Motor neuron (in vitro differentiated cells): ENCODE data around the gene PCDH9. TPM values are rescaled to one million over a fixed set of nuclear protein-coding genes. Genes with fewer than 3 reads are reported as not detected.
A peak's percentile ranks its signal among the peaks of the same experiment; 100 is the strongest.
"Not testable (repeated sequence)": the region's sequence is repeated elsewhere in the genome, so short reads cannot be mapped to it uniquely, and the experiment has no call there.

ENCODE experiments used
- ATAC-seq, 8 experiments: fragments of 200-7000 bp; cut with Tn5 transposase; replicated peaks in 6 of 8; 2 replicates each; pipeline ENCODE4 v1.8.0; 2021; ENCODE audit warnings: mild to moderate bottlenecking in 8 of 8, moderate library complexity in 8 of 8
- H3K27ac ChIP-seq, 2 donors: fragments of 250-450 bp; sonication (Bioruptor Pico); 2 replicates each; pipeline ENCODE4 v1.9.0; 2021; ENCODE audit warnings: antibody characterized with exemption in 2 of 2, mild to moderate bottlenecking in 2 of 2, moderate library complexity in 1 of 2
- H3K4me1 ChIP-seq, 2 donors: fragments of 250-450 bp; sonication (Bioruptor Pico); replicated peaks in 1 of 2; 2 replicates each; pipeline ENCODE4 v1.6.1; 2021; ENCODE audit warnings: antibody characterized with exemption in 2 of 2, mild to moderate bottlenecking in 2 of 2, moderate library complexity in 1 of 2
- H3K4me3 ChIP-seq, 5 donors: fragments of 250-450 bp; sonication (Bioruptor Pico); 2 replicates each; pipeline ENCODE4 v1.9.0; 2021; ENCODE audit warnings: antibody characterized with exemption in 5 of 5, mild to moderate bottlenecking in 5 of 5, moderate library complexity in 4 of 5
- WGBS, 10 experiments: fragments of 450-650 bp; shearing (Covaris generic); methylation state at CpG; one replicate each; pipeline ENCODE4 v1.0.0; 2022; 5-methylcytosine and 5-hydroxymethylcytosine counted together
- in situ Hi-C, 9 experiments: fragments of 400-800 bp; cut with MboI; loops; one replicate each; pipeline ENCODE4 v1.15.0; 2021; ENCODE audit warnings: low sequenced_read_pairs in 9 of 9, low pct_unique_long_range_greater_than_20kb in 2 of 9; ENCODE audit not compliant: unreplicated experiment in 9 of 9
- total RNA-seq, 8 experiments: library from RNA; unstranded; fragments of 300-600 nt; gene quantifications; 2 replicates each; pipeline versions ENCODE4 v1.2.3 to v1.2.4, GENCODE V29; 2022

The PCDH9 gene
- total RNA-seq, 8 experiments from 2014 or later, result 0.51 to 201 (median 64.7) TPM

DNA sequence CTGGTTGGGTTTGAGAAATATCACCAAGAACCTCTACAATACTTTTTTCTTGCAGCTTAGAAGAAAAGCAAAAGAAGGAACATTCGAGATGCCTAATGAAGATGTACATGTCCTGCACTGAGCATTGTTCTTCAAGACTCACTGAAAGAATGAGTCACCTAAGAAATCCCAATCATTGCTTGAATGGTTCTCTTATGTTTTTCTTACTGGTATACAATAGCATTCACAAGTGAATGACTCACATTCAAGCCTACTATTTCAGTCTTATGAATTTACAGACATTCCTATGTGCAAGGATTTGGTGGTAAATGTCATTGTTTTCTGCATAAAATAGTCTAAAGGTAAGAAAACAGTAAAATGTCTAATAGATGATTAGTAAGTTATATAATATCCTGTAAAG, 594.6 kb downstream of the PCDH9 start:
- WGBS, 10 experiments, result 0 to 100% (median 60%) methylated on average over 1 of the region's 1 CpG; no CpG with 5 or more reads in 7 of the 10 experiments
- in situ Hi-C loops, result no loop called here
- peak in 5 of 8 experiments; percentile 39 to 99 (median 51) for ATAC-seq
- H3K4me1 ChIP-seq, result peaks cover 0 to 7% of the 10 kb centered on the region in 2 donors
- no peak overlapping the region for H3K4me3 ChIP-seq
- H3K27ac ChIP-seq, result no peak overlapping the region

- ATAC-seq, result no peak
- in situ Hi-C loops, result no loop called here
- Histone ChIP-seq H3K27ac (no peak overlapping the region), H3K4me3 (no peak overlapping the region), H3K4me1 (peaks cover 0 to 7% of the 10 kb centered on the region in 2 donors)
Observed at GRCh38 chr13:66634384-66634783, 595.8 kb downstream of the PCDH9 start.

GRCh38 chr13:66627512-66627911, 602.6 kb downstream of the PCDH9 start:
- no peak for ATAC-seq
- H3K4me1 ChIP-seq, result no peaks in the 10 kb centered on the region
- H3K4me3 ChIP-seq, result no peak overlapping the region
- WGBS, 10 experiments, result 6 to 83% (median 69%) methylated on average over 1 to 4 of the region's 4 CpGs; no CpG with 5 or more reads in 3 of the 10 experiments
- in situ Hi-C loops, result no loop called here
- H3K27ac ChIP-seq, result no peak overlapping the region

DNA sequence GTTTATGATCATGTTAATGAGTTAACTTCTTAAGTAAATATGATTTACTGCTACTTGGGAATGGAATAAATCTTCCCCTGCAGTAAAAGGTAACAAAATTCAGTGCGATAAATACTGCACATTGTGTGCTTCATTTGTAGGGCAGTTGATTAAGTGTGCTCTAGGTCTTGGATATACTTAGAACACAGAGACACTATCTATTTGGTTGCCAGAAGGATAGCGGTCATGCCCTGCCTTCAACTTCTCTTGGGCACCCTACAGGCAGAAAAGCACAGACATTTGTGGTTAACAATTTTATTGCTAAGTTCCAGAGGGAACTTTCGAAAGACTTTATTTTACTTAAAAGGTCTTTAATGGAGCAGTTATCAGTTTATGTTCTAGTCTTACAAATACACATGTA, 605.8 kb downstream of the PCDH9 start:
- no peak overlapping the region for H3K27ac ChIP-seq
- no peak for ATAC-seq
- 0 to 100% (median 96%) methylated on average over 1 to 3 of the region's 3 CpGs; no CpG with 5 or more reads in 1 of the 10 experiments for WGBS, 10 experiments
- no peaks in the 10 kb centered on the region for H3K4me1 ChIP-seq
- H3K4me3 ChIP-seq, result no peak overlapping the region
- in situ Hi-C loops, result no loop called here

DNA sequence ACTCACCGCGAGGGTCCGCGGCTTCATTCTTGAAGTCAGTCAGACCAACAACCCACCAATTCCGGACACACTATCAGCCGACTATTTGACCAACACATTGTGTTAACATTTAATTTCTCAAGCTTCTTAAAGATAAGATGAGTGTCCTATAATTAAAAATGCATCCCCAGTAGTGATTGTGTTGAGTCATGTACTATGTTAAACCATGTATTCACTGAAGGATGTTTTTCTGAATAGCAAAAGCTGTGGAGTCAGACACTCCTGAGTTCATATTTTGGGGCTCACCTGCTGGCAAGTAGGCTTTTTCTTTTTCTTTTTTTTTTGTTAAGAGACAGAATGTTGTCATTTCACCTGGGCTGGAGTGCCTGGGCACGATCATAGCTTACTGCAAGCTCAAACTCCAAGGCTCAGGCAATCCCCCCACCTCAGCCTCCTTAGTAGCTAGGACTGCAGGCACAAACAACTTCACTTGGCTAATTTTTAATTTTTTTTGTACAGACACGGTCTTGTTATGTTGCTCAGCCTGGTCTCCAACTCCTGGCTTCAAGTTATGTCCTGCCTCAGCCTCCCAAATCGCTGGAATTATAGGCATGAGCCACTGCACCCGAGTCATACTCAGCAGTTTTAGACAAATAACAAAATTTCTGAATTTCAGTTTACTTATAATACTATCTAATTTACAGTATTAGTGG, 606.9 kb downstream of the PCDH9 start:
- no peaks in the 10 kb centered on the region for H3K4me1 ChIP-seq
- H3K4me3 ChIP-seq, result no peak overlapping the region
- ATAC-seq, result no peak
- in situ Hi-C loops, result no loop called here
- 22 to 100% (median 88%) methylated on average over 1 to 10 of the region's 10 CpGs; no CpG with 5 or more reads in 1 of the 10 experiments for WGBS, 10 experiments
- H3K27ac ChIP-seq, result no peak overlapping the region

- H3K4me3 ChIP-seq, in situ Hi-C loops, H3K27ac ChIP-seq, ATAC-seq, H3K4me1 ChIP-seq: not testable (repeated sequence)
- WGBS, 10 experiments, result 65 to 100% (median 85%) methylated on average over 1 to 4 of the region's 31 CpGs; no CpG with 5 or more reads in 6 of the 10 experiments
Observed at GRCh38 chr13:66621906-66622447, 608.2 kb downstream of the PCDH9 start.

- Histone ChIP-seq H3K4me1 (no peaks in the 10 kb centered on the region), H3K27ac (no peak overlapping the region), H3K4me3 (no peak overlapping the region)
- WGBS, 10 experiments, result 0 to 100% (median 83%) methylated on average over 1 of the region's 1 CpG; no CpG with 5 or more reads in 1 of the 10 experiments
- in situ Hi-C loops, result no loop called here
- ATAC-seq, result peak in 3 of 8 experiments; percentile 34 to 65 (median 62)
Observed at GRCh38 chr13:66618702-66619101, 611.4 kb downstream of the PCDH9 start.

GRCh38 chr13:66617786-66618185, 612.4 kb downstream of the PCDH9 start:
- WGBS, 10 experiments, result 20 to 100% (median 89%) methylated on average over 1 to 7 of the region's 7 CpGs; no CpG with 5 or more reads in 2 of the 10 experiments
- ATAC-seq, result no peak

GRCh38 chr13:66612983-66613382, 617.2 kb downstream of the PCDH9 start:
- no peak overlapping the region for H3K27ac ChIP-seq
- no peaks in the 10 kb centered on the region for H3K4me1 ChIP-seq
- in situ Hi-C loops, result no loop called here
- WGBS, 10 experiments, result 50 to 100% (median 95%) methylated on average over 1 to 4 of the region's 6 CpGs; no CpG with 5 or more reads in 3 of the 10 experiments
- ATAC-seq, result no peak
- H3K4me3 ChIP-seq, result no peak overlapping the region

More at GRCh38 chr13:66617786-66618185, 612.4 kb downstream of the PCDH9 start:
- Histone ChIP-seq H3K27ac (no peak overlapping the region), H3K4me1 (no peaks in the 10 kb centered on the region), H3K4me3 (no peak overlapping the region)
- in situ Hi-C loops, result no loop called here

DNA sequence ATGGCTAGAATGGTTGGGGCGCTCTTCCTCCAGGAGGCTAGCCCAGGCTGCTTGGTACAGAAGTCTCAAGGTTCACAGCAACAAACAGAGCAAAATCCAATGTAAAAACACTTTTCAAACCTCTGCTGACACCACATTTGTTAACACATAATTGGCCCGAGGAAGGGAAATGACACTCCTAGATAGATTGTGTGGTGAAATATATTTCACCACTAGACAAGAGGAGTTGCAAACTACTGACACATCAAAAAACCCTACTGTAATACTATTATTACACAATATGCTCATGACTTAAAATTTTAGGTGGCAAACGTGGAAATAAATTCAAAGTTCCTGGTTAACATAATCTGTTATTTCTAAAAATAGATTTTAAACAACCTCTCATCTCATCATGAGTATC, 643.6 kb downstream of the PCDH9 start:
- 0 to 100% (median 70%) methylated on average over 1 to 3 of the region's 3 CpGs; no CpG with 5 or more reads in 1 of the 10 experiments for WGBS, 10 experiments
- ATAC-seq, result no peak
- Histone ChIP-seq H3K4me3 (no peak overlapping the region), H3K27ac (no peak overlapping the region), H3K4me1 (peaks cover 0 to 6% of the 10 kb centered on the region in 2 donors)
- in situ Hi-C loops, result no loop called here

GRCh38 chr13:66585669-66586203, 644.4 kb downstream of the PCDH9 start:
- 0 to 90% (median 40%) methylated on average over 1 of the region's 1 CpG; no CpG with 5 or more reads in 1 of the 10 experiments for WGBS, 10 experiments
- Histone ChIP-seq H3K27ac (no peak overlapping the region), H3K4me3 (no peak overlapping the region), H3K4me1 (peaks cover 0 to 12% of the 10 kb centered on the region in 2 donors)
- in situ Hi-C loops, result no loop called here
- peak in 2 of 8 experiments; percentile 13 to 34 for ATAC-seq

- no peak overlapping the region for H3K4me3 ChIP-seq
- peak in 3 of 8 experiments; percentile 41 to 59 (median 47) for ATAC-seq
- in situ Hi-C loops, result no loop called here
- WGBS, 10 experiments, result 0 to 80% (median 23%) methylated on average over 1 to 2 of the region's 2 CpGs; no CpG with 5 or more reads in 2 of the 10 experiments
- H3K27ac ChIP-seq, result no peak overlapping the region
- peaks cover 0 to 12% of the 10 kb centered on the region in 2 donors for H3K4me1 ChIP-seq
Observed at GRCh38 chr13:66581675-66582074, 648.5 kb downstream of the PCDH9 start.

- WGBS, 10 experiments, result 0 to 94% (median 67%) methylated on average over 1 to 2 of the region's 2 CpGs; no CpG with 5 or more reads in 3 of the 10 experiments
- in situ Hi-C loops, result no loop called here
- no peak overlapping the region for H3K27ac ChIP-seq
- peaks cover 0 to 6% of the 10 kb centered on the region in 2 donors for H3K4me1 ChIP-seq
- no peak overlapping the region for H3K4me3 ChIP-seq
- no peak for ATAC-seq
Observed at GRCh38 chr13:66578305-66578704, 651.8 kb downstream of the PCDH9 start.
